Stimulated activated CD4-positive, alpha-beta T cell treated with anti-CD3 and anti-CD28 coated beads, Interleukin-2, amount 100 ng/mL, for 48 hours (primary cell): Measurements from ENCODE around the gene SOBP.
"Not testable (repeated sequence)": the region's sequence is repeated elsewhere in the genome, so short reads cannot be mapped to it uniquely, and the experiment has no call there.

Experiments
- DNase-seq, 2 donors: peaks; one replicate each; pipeline ENCODE4 v3.0.0-alpha.2; 2020

SOBP gene

GRCh38 chr6:107489636-107490565, at the start of gene SOBP:
TSS of gene SOBP (plus strand) at chr6:107490117. CDS start at chr6:107490617, 500 bp downstream.
- DNase-seq, result peak; percentile 18 to 20

- no peak for DNase-seq
Observed at GRCh38 chr6:107440936-107441335, 49.0 kb upstream of the SOBP start.

GRCh38 chr6:107441682-107442081, 48.2 kb upstream of the SOBP start:
- DNase-seq, result no peak

GRCh38 chr6:107442938-107443607, 46.8 kb upstream of the SOBP start:
- DNase-seq, result no peak

GRCh38 chr6:107443608-107444267, 46.2 kb upstream of the SOBP start:
- no peak for DNase-seq

- no peak for DNase-seq
Observed at GRCh38 chr6:107444277-107444676, 45.6 kb upstream of the SOBP start.

GRCh38 chr6:107447663-107448216, 42.2 kb upstream of the SOBP start:
- DNase-seq, result no peak

GRCh38 chr6:107448776-107449175, 41.1 kb upstream of the SOBP start:
- DNase-seq, result no peak

GRCh38 chr6:107458672-107459282, 31.1 kb upstream of the SOBP start:
- no peak for DNase-seq

GRCh38 chr6:107459283-107460082, 30.4 kb upstream of the SOBP start, which contains the start of gene PDSS2:
TSS of gene PDSS2 (minus strand) at chr6:107459564. CDS start at chr6:107459285, 279 bp downstream.
- DNase-seq, result peak; percentile 94 to 98

- DNase-seq, result no peak
Observed at GRCh38 chr6:107460083-107460631, 29.8 kb upstream of the SOBP start.

GRCh38 chr6:107466062-107466461, 23.9 kb upstream of the SOBP start:
- no peak for DNase-seq

GRCh38 chr6:107470364-107470763, 19.6 kb upstream of the SOBP start:
- DNase-seq, result no peak

- no peak for DNase-seq
Observed at GRCh38 chr6:107473660-107474059, 16.3 kb upstream of the SOBP start.

- DNase-seq, result not testable (repeated sequence)
Observed at GRCh38 chr6:107475360-107475759, 14.6 kb upstream of the SOBP start.

GRCh38 chr6:107475826-107476225, 14.1 kb upstream of the SOBP start:
- DNase-seq, result not testable (repeated sequence)

- no peak for DNase-seq
Observed at GRCh38 chr6:107479089-107479690, 10.7 kb upstream of the SOBP start.

GRCh38 chr6:107485157-107485556, 4.8 kb upstream of the SOBP start:
- DNase-seq, result no peak

- no peak for DNase-seq
Observed at GRCh38 chr6:107488174-107488874, 1.6 kb upstream of the SOBP start.
